ENCODE measurements around the gene SFTPB. TPM values are rescaled to one million over a fixed set of nuclear protein-coding genes. Genes with fewer than 3 reads are reported as not detected.

SFTPB gene
- total and polyA plus RNA-seq, 7 experiments from 2014 or later, result not detected

- Mint-ChIP-seq H3K27me3 (peaks cover 0 to 4% (median 0%) of the 10 kb centered on the region in 5 donors), H3K4me1 (peaks cover 0 to 67% (median 9%) of the 10 kb centered on the region in 7 donors), H3K4me3 (no peak overlapping the region), H3K9me3 (no peaks in the 10 kb centered on the region), H3K27ac (peak overlapping the region in 2 of 9 donors; percentile 26 to 40), H3K36me3 (peaks cover 0 to 4% (median 0%) of the 10 kb centered on the region in 5 donors)
- Histone ChIP-seq H3K27ac (ENCODE audit: low read depth, low read length) (no peak overlapping the region), H3K27me3 (ENCODE audit: control insufficient read depth in 2 of 2, insufficient read depth in 2 of 2, low read length in 2 of 2) (no peaks in the 10 kb centered on the region), H3K4me1 (ENCODE audit: control insufficient read depth in 2 of 2, insufficient read depth in 2 of 2, low read length in 2 of 2) (no peaks in the 10 kb centered on the region), H3K36me3 (ENCODE audit: control insufficient read depth in 2 of 3, insufficient read depth in 3 of 3, low read length in 3 of 3) (no peaks in the 10 kb centered on the region), H3K4me3 (ENCODE audit: low read length) (no peak overlapping the region), H3K9me3 (ENCODE audit: control insufficient read depth in 2 of 3, low read length in 3 of 3) (no peaks in the 10 kb centered on the region)
- ATAC-seq (no peak), DNase-seq (peak in 1 of 9 donors; percentile 2)
- ChIA-PET CTCF (interaction anchor here (1.3 kb wide), 1 partner anchor 10 kb away, joined by 3 read pairs; no protein-coding TSS in a partner anchor), POLR2A (no interaction called here)
- intact Hi-C loops (cut with micrococcal nuclease), result no loop called here
These were observed 45.0 kb upstream of the SFTPB start for GRCh38 chr2:85712849-85713612.

- POLR2A ChIA-PET, result no interaction called here
- ATAC-seq, result peak; percentile 31
- no peak overlapping the region for H3K4me3 ChIP-seq (ENCODE audit: low read length)
These were observed 44.3 kb upstream of the SFTPB start for GRCh38 chr2:85712336-85712735.

GRCh38 chr2:85711578-85712060, 43.6 kb upstream of the SFTPB start:
- peaks cover 0 to 5% (median 0%) of the 10 kb centered on the region in 5 donors for H3K36me3 Mint-ChIP-seq
- peaks cover 0 to 4% of the 10 kb centered on the region in 2 donors for H3K27me3 ChIP-seq (ENCODE audit: control insufficient read depth in 2 of 2, insufficient read depth in 2 of 2, low read length in 2 of 2)
- ChIA-PET POLR2A (no interaction called here), CTCF (interaction anchor here (1.3 kb wide), 1 partner anchor 9 kb away, joined by 3 read pairs; no protein-coding TSS in a partner anchor)
- H3K4me3 Mint-ChIP-seq, result no peak overlapping the region
- peak in 1 of 9 donors; percentile 17 for DNase-seq
- H3K27ac Mint-ChIP-seq, result peak overlapping the region in 1 of 9 donors; percentile 29
- peaks cover 0 to 4% (median 3%) of the 10 kb centered on the region in 5 donors for H3K27me3 Mint-ChIP-seq
- no peak overlapping the region for H3K27ac ChIP-seq (ENCODE audit: low read depth, low read length)
- H3K4me3 ChIP-seq (ENCODE audit: low read length), result no peak overlapping the region
- no peaks in the 10 kb centered on the region for H3K9me3 Mint-ChIP-seq
- no peak for ATAC-seq
- peaks cover 0 to 75% (median 9%) of the 10 kb centered on the region in 7 donors for H3K4me1 Mint-ChIP-seq
- intact Hi-C loops (cut with micrococcal nuclease), result no loop called here
- no peaks in the 10 kb centered on the region for H3K36me3 ChIP-seq (ENCODE audit: control insufficient read depth in 2 of 3, insufficient read depth in 3 of 3, low read length in 3 of 3)
- peaks cover 0 to 3% of the 10 kb centered on the region in 2 donors for H3K4me1 ChIP-seq (ENCODE audit: control insufficient read depth in 2 of 2, insufficient read depth in 2 of 2, low read length in 2 of 2)
- H3K9me3 ChIP-seq (ENCODE audit: control insufficient read depth in 2 of 3, low read length in 3 of 3), result no peaks in the 10 kb centered on the region

More at GRCh38 chr2:85712336-85712735, 44.3 kb upstream of the SFTPB start:
- Histone ChIP-seq H3K9me3 (ENCODE audit: control insufficient read depth in 2 of 3, low read length in 3 of 3) (no peaks in the 10 kb centered on the region), H3K4me1 (ENCODE audit: control insufficient read depth in 2 of 2, insufficient read depth in 2 of 2, low read length in 2 of 2) (no peaks in the 10 kb centered on the region), H3K36me3 (ENCODE audit: control insufficient read depth in 2 of 3, insufficient read depth in 3 of 3, low read length in 3 of 3) (no peaks in the 10 kb centered on the region), H3K27ac (ENCODE audit: low read depth, low read length) (no peak overlapping the region), H3K27me3 (ENCODE audit: control insufficient read depth in 2 of 2, insufficient read depth in 2 of 2, low read length in 2 of 2) (peaks cover 0 to 4% of the 10 kb centered on the region in 2 donors)
- peaks cover 0 to 69% (median 9%) of the 10 kb centered on the region in 7 donors for H3K4me1 Mint-ChIP-seq
- CTCF ChIA-PET, result interaction anchor here (1.3 kb wide), 1 partner anchor 9 kb away, joined by 3 read pairs; no protein-coding TSS in a partner anchor
- intact Hi-C loops (cut with micrococcal nuclease), result no loop called here
- no peak overlapping the region for H3K27ac Mint-ChIP-seq
- H3K9me3 Mint-ChIP-seq, result no peaks in the 10 kb centered on the region
- DNase-seq, result peak in 1 of 9 donors; percentile 8
- peaks cover 0 to 3% (median under 1%) of the 10 kb centered on the region in 5 donors for H3K27me3 Mint-ChIP-seq
- no peak overlapping the region for H3K4me3 Mint-ChIP-seq
- peaks cover 0 to 4% (median 0%) of the 10 kb centered on the region in 5 donors for H3K36me3 Mint-ChIP-seq

- Mint-ChIP-seq H3K4me3 (no peak overlapping the region), H3K27me3 (peaks cover 0 to 5% (median 3%) of the 10 kb centered on the region in 5 donors), H3K27ac (peak overlapping the region in 1 of 9 donors; percentile 58), H3K36me3 (peaks cover 0 to 5% (median 0%) of the 10 kb centered on the region in 5 donors), H3K4me1 (peaks cover 0 to 75% (median 9%) of the 10 kb centered on the region in 7 donors), H3K9me3 (no peaks in the 10 kb centered on the region)
- intact Hi-C loops (cut with micrococcal nuclease), result no loop called here
- ChIA-PET CTCF (interaction anchor here (1.6 to 2.4 kb wide), 2 partner anchors 35 to 74 kb away, joined by 3 to 7 read pairs; no protein-coding TSS in a partner anchor), POLR2A (no interaction called here)
- no peak for ATAC-seq
- H3K27ac ChIP-seq (ENCODE audit: low read depth, low read length), result no peak overlapping the region
- no peaks in the 10 kb centered on the region for H3K36me3 ChIP-seq (ENCODE audit: control insufficient read depth in 2 of 3, insufficient read depth in 3 of 3, low read length in 3 of 3)
- H3K9me3 ChIP-seq (ENCODE audit: control insufficient read depth in 2 of 3, low read length in 3 of 3), result no peaks in the 10 kb centered on the region
- H3K4me3 ChIP-seq (ENCODE audit: low read length), result no peak overlapping the region
- peaks cover 0 to 4% of the 10 kb centered on the region in 2 donors for H3K27me3 ChIP-seq (ENCODE audit: control insufficient read depth in 2 of 2, insufficient read depth in 2 of 2, low read length in 2 of 2)
- peak in 1 of 9 donors; percentile 20 for DNase-seq
- H3K4me1 ChIP-seq (ENCODE audit: control insufficient read depth in 2 of 2, insufficient read depth in 2 of 2, low read length in 2 of 2), result peaks cover 0 to 3% of the 10 kb centered on the region in 2 donors
These were observed 42.9 kb upstream of the SFTPB start for GRCh38 chr2:85710687-85711577.

- POLR2A ChIA-PET, result no interaction called here
- Mint-ChIP-seq H3K27ac (peak overlapping the region in 1 of 9 donors; percentile 11), H3K4me3 (no peak overlapping the region), H3K36me3 (peaks cover 0 to 5% (median 0%) of the 10 kb centered on the region in 5 donors), H3K27me3 (peaks cover 0 to 7% (median 3%) of the 10 kb centered on the region in 5 donors), H3K4me1 (peaks cover 0 to 73% (median 6%) of the 10 kb centered on the region in 7 donors), H3K9me3 (peaks cover 0 to 1% (median 0%) of the 10 kb centered on the region in 11 donors)
- Histone ChIP-seq H3K27ac (ENCODE audit: low read depth, low read length) (no peak overlapping the region), H3K27me3 (ENCODE audit: control insufficient read depth in 2 of 2, insufficient read depth in 2 of 2, low read length in 2 of 2) (peaks cover 0 to 4% of the 10 kb centered on the region in 2 donors), H3K4me3 (ENCODE audit: low read length) (no peak overlapping the region), H3K36me3 (ENCODE audit: control insufficient read depth in 2 of 3, insufficient read depth in 3 of 3, low read length in 3 of 3) (no peaks in the 10 kb centered on the region), H3K4me1 (ENCODE audit: control insufficient read depth in 2 of 2, insufficient read depth in 2 of 2, low read length in 2 of 2) (peaks cover 0 to 16% of the 10 kb centered on the region in 2 donors), H3K9me3 (ENCODE audit: control insufficient read depth in 2 of 3, low read length in 3 of 3) (no peaks in the 10 kb centered on the region)
- DNase-seq, result peak in 1 of 9 donors; percentile 20
- intact Hi-C loops (cut with micrococcal nuclease), result loop anchor here in 1 of 2 donors (5.0 kb wide), 1 partner anchor 328 kb away; no protein-coding TSS in a partner anchor
- no peak for ATAC-seq
- CTCF ChIA-PET, result interaction anchor here (0.9 to 2.4 kb wide), 7 partner anchors 10 to 288 kb away, joined by 3 to 7 read pairs (median 3); no protein-coding TSS in a partner anchor
These were observed 41.4 kb upstream of the SFTPB start for GRCh38 chr2:85709401-85709811.

GRCh38 chr2:85708641-85709040, 40.6 kb upstream of the SFTPB start:
- H3K4me1 Mint-ChIP-seq, result peaks cover 0 to 69% (median 5%) of the 10 kb centered on the region in 7 donors
- H3K9me3 Mint-ChIP-seq, result peaks cover 0 to 1% (median 0%) of the 10 kb centered on the region in 11 donors
- H3K4me3 Mint-ChIP-seq, result no peak overlapping the region
- peaks cover 0 to 1% (median 0%) of the 10 kb centered on the region in 5 donors for H3K36me3 Mint-ChIP-seq
- Histone ChIP-seq H3K9me3 (ENCODE audit: control insufficient read depth in 2 of 3, low read length in 3 of 3) (no peaks in the 10 kb centered on the region), H3K27ac (ENCODE audit: low read depth, low read length) (no peak overlapping the region), H3K36me3 (ENCODE audit: control insufficient read depth in 2 of 3, insufficient read depth in 3 of 3, low read length in 3 of 3) (no peaks in the 10 kb centered on the region), H3K27me3 (ENCODE audit: control insufficient read depth in 2 of 2, insufficient read depth in 2 of 2, low read length in 2 of 2) (peaks cover 0 to 4% of the 10 kb centered on the region in 2 donors), H3K4me1 (ENCODE audit: control insufficient read depth in 2 of 2, insufficient read depth in 2 of 2, low read length in 2 of 2) (peaks cover 0 to 23% of the 10 kb centered on the region in 2 donors), H3K4me3 (ENCODE audit: low read length) (no peak overlapping the region)
- H3K27ac Mint-ChIP-seq, result no peak overlapping the region
- ChIA-PET POLR2A (no interaction called here), CTCF (interaction anchor here (0.9 to 2.4 kb wide), 7 partner anchors 9 to 71 kb away, joined by 3 to 9 read pairs (median 4); no protein-coding TSS in a partner anchor)
- ATAC-seq (no peak), DNase-seq (no peak)
- intact Hi-C loops (cut with micrococcal nuclease), result loop anchor here in 1 of 2 donors (5.0 kb wide), 1 partner anchor 329 kb away; no protein-coding TSS in a partner anchor
- peaks cover 0 to 7% (median 3%) of the 10 kb centered on the region in 5 donors for H3K27me3 Mint-ChIP-seq
